Naive B cell (primary cell): Measurements from ENCODE around the gene ROCK2. TPM values are rescaled to one million over a fixed set of nuclear protein-coding genes. Genes with fewer than 3 reads are reported as not detected.

Source experiments
- ATAC-seq, 2 donors: fragments of 150-1000 bp; cut with Tn5 transposase; 2 replicates each; pipeline ENCODE4 v1.10.0; 2021; ENCODE audit warnings: low read depth in 2 of 2, mild to moderate bottlenecking in 2 of 2, moderate library complexity in 2 of 2
- DNase-seq: peaks from one replicate; pipeline ENCODE4 v3.0.0; 2022
- H3K27ac Mint-ChIP-seq, 6 donors: one replicate each; pipeline ENCODE4 v1.8.0; 2020 to 2022; ENCODE audit warnings: mild to moderate bottlenecking in 6 of 6, mixed read lengths in 6 of 6, moderate library complexity in 5 of 6, inconsistent platforms in 2 of 6
- H3K27me3 Mint-ChIP-seq, 3 donors: one replicate each; pipeline ENCODE4 v1.8.0; 2021 to 2022; ENCODE audit warnings: mixed read lengths in 3 of 3, mild to moderate bottlenecking in 1 of 3
- H3K36me3 Mint-ChIP-seq, 2 donors: one replicate each; pipeline ENCODE4 v1.8.0; 2020 to 2022; ENCODE audit warnings: mixed read lengths in 2 of 2, inconsistent platforms in 1 of 2, mild to moderate bottlenecking in 1 of 2
- H3K4me1 Mint-ChIP-seq, 3 donors: one replicate each; pipeline ENCODE4 v1.8.0; 2020 to 2022; ENCODE audit warnings: mixed read lengths in 3 of 3, inconsistent platforms in 1 of 3, mild to moderate bottlenecking in 1 of 3, moderate library complexity in 1 of 3
- H3K4me3 Mint-ChIP-seq, 8 donors: one replicate each; pipeline ENCODE4 v1.8.0; 2020 to 2022; ENCODE audit warnings: mild to moderate bottlenecking in 8 of 8, mixed read lengths in 8 of 8, moderate library complexity in 8 of 8, inconsistent platforms in 2 of 8
- H3K9me3 Mint-ChIP-seq, 7 donors: one replicate each; pipeline ENCODE4 v1.8.0; 2020 to 2022; ENCODE audit warnings: mixed read lengths in 7 of 7, mild to moderate bottlenecking in 5 of 7, inconsistent platforms in 2 of 7, moderate library complexity in 1 of 7
- polyA plus RNA-seq, 6 donors: library from polyadenylated mRNA; unstranded; fragments of 300-500 nt; fragmentation: Illumina TruSeq; gene quantifications; one replicate each; pipeline ENCODE4 v1.2.3, GENCODE V29; 2021; ENCODE audit warnings: low read depth in 6 of 6

ROCK2 gene
- polyA plus RNA-seq: 10 to 100 TPM in 3 of 6 donors, 1 to 10 TPM in 3; 3.2 to 21.2 (median 10.0) TPM

DNA sequence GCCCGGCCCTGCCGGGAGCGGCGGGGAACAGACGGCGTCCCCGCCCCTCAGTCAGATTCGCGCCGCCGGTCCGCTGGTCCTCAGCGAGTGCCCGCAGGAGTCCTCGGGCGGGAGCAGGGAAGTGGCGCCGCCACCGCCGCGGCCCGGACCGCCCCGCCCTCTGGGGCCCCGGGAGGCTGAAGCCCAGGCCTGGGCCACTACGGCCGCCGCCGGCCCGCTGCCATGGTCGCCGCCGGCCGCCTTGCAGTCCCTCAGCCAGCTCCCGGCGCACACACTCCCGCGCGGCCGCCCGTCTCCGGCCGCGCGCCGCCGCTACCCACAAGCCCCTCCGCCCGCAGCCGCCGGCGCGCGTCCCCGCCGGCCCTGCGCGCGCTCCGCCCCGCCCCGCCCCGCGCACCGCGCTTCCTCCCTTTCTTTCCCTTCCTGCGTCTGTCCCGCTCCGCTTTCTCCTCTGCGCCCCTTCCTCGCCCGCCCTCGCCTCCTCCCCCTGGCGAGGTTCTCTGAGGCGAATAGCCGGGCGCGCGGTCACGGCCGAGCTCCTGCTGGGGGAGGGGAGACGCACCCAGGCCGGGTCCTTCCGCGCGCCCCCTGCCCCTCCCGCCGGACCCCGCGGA is at the start of gene ROCK2:
Gene ROCK2, minus strand, starts transcription at position 295 of the 614 bp plus-strand sequence. CDS start 500 bp downstream, outside the sequence.
- peaks cover 17 to 27% (median 26%) of the 10 kb centered on the region in 3 donors for H3K4me1 Mint-ChIP-seq
- ATAC-seq (peak; percentile 67 to 71), DNase-seq (peak; percentile 63)
- no peaks in the 10 kb centered on the region for H3K27me3 Mint-ChIP-seq
- no peaks in the 10 kb centered on the region for H3K9me3 Mint-ChIP-seq
- H3K36me3 Mint-ChIP-seq: peaks cover 0 to 7% of the 10 kb centered on the region in 2 donors
- peak within 1 kb of the TSS; percentile 90 to 99 (median 98) for H3K4me3 Mint-ChIP-seq
- H3K27ac Mint-ChIP-seq: peak within 1 kb of the TSS; percentile 0 to 98 (median 90)

DNA sequence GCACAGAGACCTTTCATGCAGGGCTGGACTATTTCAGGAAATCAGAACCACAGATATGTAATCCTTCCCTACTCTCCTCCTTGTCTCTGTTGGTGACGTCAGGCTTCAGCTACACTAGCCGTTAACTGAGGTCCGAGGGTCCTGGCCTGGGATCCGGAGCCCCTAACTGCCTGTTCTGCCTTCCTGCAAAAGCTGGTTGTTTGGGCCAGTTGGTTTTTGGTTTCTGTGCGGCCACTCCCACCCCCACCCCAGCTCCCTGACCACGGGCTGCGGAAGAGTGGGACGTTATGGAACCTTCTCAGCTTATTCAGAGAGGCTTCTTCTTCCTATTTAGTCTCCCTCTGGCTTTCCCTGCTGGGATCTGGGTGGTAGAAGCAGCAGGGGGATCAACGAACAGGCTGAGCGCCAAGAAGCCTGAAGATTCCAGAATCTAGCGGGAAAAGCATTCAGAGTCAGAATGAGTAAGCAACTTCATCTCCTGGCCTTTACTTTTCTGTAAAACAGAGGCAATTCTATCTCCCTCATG is 49.3 kb upstream of the ROCK2 start:
- no peak overlapping the region for H3K27ac Mint-ChIP-seq
- peaks cover 4 to 13% (median 10%) of the 10 kb centered on the region in 3 donors for H3K27me3 Mint-ChIP-seq
- peak overlapping the region in 1 of 8 donors; percentile 7 for H3K4me3 Mint-ChIP-seq
- no peaks in the 10 kb centered on the region for H3K9me3 Mint-ChIP-seq
- no peaks in the 10 kb centered on the region for H3K4me1 Mint-ChIP-seq
- ATAC-seq (no peak), DNase-seq (no peak)
- H3K36me3 Mint-ChIP-seq: no peaks in the 10 kb centered on the region

DNA sequence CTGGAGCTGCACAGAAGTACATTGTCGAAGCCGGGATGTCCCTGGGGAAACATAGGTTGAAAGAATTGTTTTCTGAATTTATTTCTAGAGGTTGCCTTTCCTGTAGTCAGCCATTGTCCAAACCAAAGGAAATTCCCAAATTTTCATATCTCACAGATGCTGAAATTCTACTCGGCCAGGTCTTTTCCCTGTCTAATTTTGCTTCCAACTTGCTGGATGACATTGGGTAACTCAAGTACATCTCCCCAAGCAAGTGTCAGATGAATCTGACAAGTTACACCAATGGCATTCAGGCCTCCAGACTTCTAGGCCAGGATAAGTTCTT is 47.5 kb upstream of the ROCK2 start:
- ATAC-seq (no peak), DNase-seq (no peak)
- Mint-ChIP-seq H3K4me3 (no peak overlapping the region), H3K9me3 (no peaks in the 10 kb centered on the region), H3K4me1 (no peaks in the 10 kb centered on the region), H3K27ac (no peak overlapping the region), H3K36me3 (no peaks in the 10 kb centered on the region), H3K27me3 (peaks cover 0 to 7% (median 4%) of the 10 kb centered on the region in 3 donors)

DNA sequence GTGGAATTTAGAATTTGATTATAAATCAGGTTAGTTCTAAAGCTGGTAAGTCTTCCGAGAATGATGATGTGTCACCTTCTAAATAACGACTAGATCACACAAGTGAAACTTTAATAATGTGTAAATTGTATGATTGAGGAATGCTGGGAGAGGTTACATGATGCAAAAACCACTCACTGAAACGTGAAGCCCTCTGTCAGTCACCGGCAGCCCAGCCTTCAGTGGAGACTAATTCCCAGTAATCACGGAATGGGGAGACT is 45.9 kb upstream of the ROCK2 start:
- H3K9me3 Mint-ChIP-seq: no peaks in the 10 kb centered on the region
- no peak for ATAC-seq
- H3K27me3 Mint-ChIP-seq: peaks cover 0 to 7% (median 4%) of the 10 kb centered on the region in 3 donors

DNA sequence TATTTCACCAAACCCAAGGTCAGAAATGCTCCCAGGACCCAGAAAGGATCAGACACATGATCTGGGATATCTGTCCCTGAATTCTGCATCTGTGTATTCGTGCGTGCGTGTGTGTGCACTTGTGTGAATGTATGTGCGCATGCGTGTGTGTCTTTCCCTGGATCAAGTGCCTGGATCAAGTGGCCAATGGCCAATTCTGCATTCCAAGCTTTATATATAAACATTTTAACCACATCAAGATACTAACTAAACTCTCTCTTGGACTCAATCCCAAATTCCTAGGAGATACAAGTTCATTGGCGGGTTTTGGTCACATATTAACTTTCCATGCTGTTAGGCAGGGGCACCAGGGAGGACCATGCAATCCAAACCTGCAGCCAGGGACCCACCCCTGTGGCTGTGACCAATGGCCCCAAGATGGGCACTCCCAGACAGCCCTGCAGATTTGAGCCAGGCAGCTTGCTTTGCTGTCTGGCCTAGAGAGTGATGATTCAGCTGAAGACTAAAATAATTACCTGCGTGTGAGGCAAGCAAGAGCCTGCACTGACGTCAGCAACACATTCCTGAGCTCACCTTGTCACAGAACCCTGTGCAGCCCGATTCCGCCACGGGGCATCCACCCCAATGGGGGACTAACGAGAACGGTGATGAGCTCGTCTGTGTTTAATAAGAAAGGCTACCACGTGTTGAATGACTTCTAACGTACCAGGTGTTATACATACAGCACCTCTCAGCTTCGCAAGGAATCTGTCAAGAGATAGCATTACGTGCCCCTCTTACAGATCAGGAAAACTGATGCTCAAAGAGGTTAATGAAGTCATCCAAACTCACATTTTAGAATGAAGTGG is 45.3 kb upstream of the ROCK2 start:
- Mint-ChIP-seq H3K4me1 (no peaks in the 10 kb centered on the region), H3K27ac (no peak overlapping the region), H3K36me3 (no peaks in the 10 kb centered on the region), H3K27me3 (peaks cover 0 to 7% (median 4%) of the 10 kb centered on the region in 3 donors), H3K9me3 (no peaks in the 10 kb centered on the region), H3K4me3 (no peak overlapping the region)
- DNase-seq (no peak), ATAC-seq (no peak)

More for the DNA sequence above, 45.9 kb upstream of the ROCK2 start:
- DNase-seq: no peak
- Mint-ChIP-seq H3K4me3 (no peak overlapping the region), H3K36me3 (no peaks in the 10 kb centered on the region), H3K27ac (no peak overlapping the region), H3K4me1 (no peaks in the 10 kb centered on the region)

GRCh38 chr2:11389052-11389420 is 44.6 kb upstream of the ROCK2 start:
- ATAC-seq: no peak
- Mint-ChIP-seq H3K4me1 (no peaks in the 10 kb centered on the region), H3K36me3 (no peaks in the 10 kb centered on the region), H3K27ac (peak overlapping the region in 1 of 6 donors; percentile 37), H3K27me3 (peaks cover 0 to 7% (median 4%) of the 10 kb centered on the region in 3 donors), H3K9me3 (no peaks in the 10 kb centered on the region), H3K4me3 (no peak overlapping the region)
- DNase-seq: no peak

GRCh38 chr2:11388262-11389051 is 44.0 kb upstream of the ROCK2 start:
- H3K9me3 Mint-ChIP-seq: no peaks in the 10 kb centered on the region
- no peaks in the 10 kb centered on the region for H3K4me1 Mint-ChIP-seq
- no peaks in the 10 kb centered on the region for H3K36me3 Mint-ChIP-seq
- no peak overlapping the region for H3K27ac Mint-ChIP-seq
- peaks cover 0 to 7% (median 4%) of the 10 kb centered on the region in 3 donors for H3K27me3 Mint-ChIP-seq
- H3K4me3 Mint-ChIP-seq: no peak overlapping the region
- no peak for DNase-seq
- no peak for ATAC-seq

DNA sequence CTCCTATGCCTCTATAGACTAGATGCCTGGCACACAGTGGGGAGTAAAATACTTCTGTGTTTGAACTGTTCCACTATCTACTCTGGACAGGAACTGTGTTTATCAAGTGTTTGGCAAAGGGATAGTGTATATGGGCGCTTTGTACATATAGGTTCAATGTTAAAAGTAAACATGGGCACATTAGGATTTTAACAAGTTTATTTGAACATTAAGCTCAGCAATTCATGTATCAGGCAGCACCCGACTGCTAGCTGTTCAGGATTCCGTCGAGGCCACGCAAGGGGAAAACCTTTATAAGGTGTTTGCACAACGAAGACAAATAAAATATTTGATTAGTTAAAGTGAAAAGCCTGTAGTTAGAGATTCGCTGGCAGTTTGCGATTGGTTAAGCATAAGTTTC is 43.4 kb upstream of the ROCK2 start:
- DNase-seq (no peak), ATAC-seq (no peak)
- Mint-ChIP-seq H3K27me3 (peaks cover 0 to 7% (median 4%) of the 10 kb centered on the region in 3 donors), H3K9me3 (no peaks in the 10 kb centered on the region), H3K4me1 (no peaks in the 10 kb centered on the region), H3K27ac (no peak overlapping the region), H3K36me3 (no peaks in the 10 kb centered on the region), H3K4me3 (no peak overlapping the region)

DNA sequence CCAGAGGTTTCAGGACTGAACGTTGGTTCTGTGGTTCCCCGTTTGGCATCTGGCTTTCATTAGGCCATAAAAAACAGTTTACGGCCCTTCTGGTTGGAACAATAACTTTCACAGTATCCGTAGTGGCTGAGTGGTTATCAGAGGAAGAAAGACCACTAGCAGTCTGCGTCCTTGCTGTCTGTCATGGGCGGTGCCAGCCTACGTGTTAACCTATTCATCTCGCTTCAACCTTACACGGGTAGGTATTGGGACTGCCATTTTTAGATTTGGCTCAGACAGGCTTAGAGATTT is 42.6 kb upstream of the ROCK2 start:
- Mint-ChIP-seq H3K27ac (peak overlapping the region in 1 of 6 donors; percentile 37), H3K9me3 (no peaks in the 10 kb centered on the region), H3K4me1 (no peaks in the 10 kb centered on the region), H3K36me3 (no peaks in the 10 kb centered on the region), H3K27me3 (peaks cover 0 to 7% (median 4%) of the 10 kb centered on the region in 3 donors), H3K4me3 (no peak overlapping the region)
- DNase-seq (no peak), ATAC-seq (no peak)

DNA sequence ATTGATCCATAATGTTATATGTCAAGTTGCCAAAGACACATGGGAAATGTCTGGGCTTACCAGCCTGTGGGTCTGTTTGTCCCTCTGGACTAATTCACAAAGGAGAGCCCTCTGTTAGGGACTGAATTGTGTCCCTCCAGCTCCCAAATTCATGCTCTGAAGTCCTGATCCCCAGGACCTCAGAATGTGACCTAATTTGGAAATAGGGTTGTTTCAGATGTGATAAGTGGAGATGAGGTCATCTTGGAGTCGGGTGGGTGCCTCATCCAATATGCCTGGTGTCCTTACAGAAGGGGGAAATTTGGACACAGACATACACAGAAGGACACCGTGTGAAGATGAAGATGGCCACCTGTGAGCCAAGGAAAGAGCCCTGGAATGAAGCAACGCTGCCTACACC is 41.4 kb upstream of the ROCK2 start:
- DNase-seq (no peak), ATAC-seq (no peak)
- Mint-ChIP-seq H3K36me3 (no peaks in the 10 kb centered on the region), H3K4me1 (peaks cover 0 to 5% (median 4%) of the 10 kb centered on the region in 3 donors), H3K4me3 (no peak overlapping the region), H3K27ac (peak overlapping the region in 1 of 6 donors; percentile 57), H3K27me3 (peaks cover 0 to 4% (median 0%) of the 10 kb centered on the region in 3 donors), H3K9me3 (peaks cover 0 to 3% (median 0%) of the 10 kb centered on the region in 7 donors)

GRCh38 chr2:11385216-11385615 is 40.8 kb upstream of the ROCK2 start:
- peaks cover 0 to 4% (median 0%) of the 10 kb centered on the region in 3 donors for H3K27me3 Mint-ChIP-seq
- no peak overlapping the region for H3K4me3 Mint-ChIP-seq
- peaks cover 0 to 3% (median 0%) of the 10 kb centered on the region in 7 donors for H3K9me3 Mint-ChIP-seq
- H3K36me3 Mint-ChIP-seq: no peaks in the 10 kb centered on the region
- ATAC-seq (no peak), DNase-seq (no peak)
- no peak overlapping the region for H3K27ac Mint-ChIP-seq
- H3K4me1 Mint-ChIP-seq: peaks cover 0 to 7% (median 4%) of the 10 kb centered on the region in 3 donors

GRCh38 chr2:11379558-11379957 is 35.1 kb upstream of the ROCK2 start:
- Mint-ChIP-seq H3K4me1 (peaks cover 20 to 39% (median 25%) of the 10 kb centered on the region in 3 donors), H3K27me3 (no peaks in the 10 kb centered on the region), H3K4me3 (no peak overlapping the region), H3K9me3 (peaks cover 0 to 3% (median 0%) of the 10 kb centered on the region in 7 donors), H3K27ac (peak overlapping the region in 1 of 6 donors; percentile 19), H3K36me3 (no peaks in the 10 kb centered on the region)
- no peak for DNase-seq
- ATAC-seq: no peak

DNA sequence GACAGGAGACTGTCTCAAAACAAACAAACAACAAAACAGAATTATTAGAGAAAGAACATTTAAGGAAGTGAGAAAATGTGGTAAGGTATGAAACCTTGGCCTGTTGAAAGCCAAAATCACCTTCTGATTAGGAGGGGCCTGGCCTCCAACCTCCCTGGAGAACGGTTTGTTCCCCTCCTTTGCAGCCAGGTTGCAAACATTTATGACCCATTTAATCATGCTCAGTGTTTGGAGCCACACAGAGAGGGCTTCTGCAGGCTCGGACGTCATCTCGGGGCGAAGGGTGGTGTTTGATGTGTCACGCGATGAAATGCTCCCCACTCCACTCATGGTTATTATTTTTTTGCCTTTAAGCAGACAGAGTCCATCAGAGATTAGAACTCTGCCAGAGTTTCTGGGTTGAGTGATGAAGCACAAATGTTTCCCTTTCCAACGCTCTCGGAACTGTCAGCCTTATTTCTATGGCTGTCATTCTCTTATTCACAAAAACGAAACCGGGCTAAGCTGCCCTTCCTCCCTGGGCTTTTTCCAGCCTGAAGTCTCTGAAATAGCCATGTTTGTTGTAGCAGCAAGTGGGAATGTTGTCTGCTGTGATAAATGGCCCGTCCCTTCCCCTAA is 33.6 kb upstream of the ROCK2 start:
- H3K9me3 Mint-ChIP-seq: peaks cover 0 to 3% (median 0%) of the 10 kb centered on the region in 7 donors
- ATAC-seq (peak; percentile 82 to 84), DNase-seq (no peak)
- peak overlapping the region in 2 of 8 donors; percentile 9 to 65 for H3K4me3 Mint-ChIP-seq
- no peaks in the 10 kb centered on the region for H3K36me3 Mint-ChIP-seq
- no peaks in the 10 kb centered on the region for H3K27me3 Mint-ChIP-seq
- H3K4me1 Mint-ChIP-seq: peaks cover 34 to 51% (median 40%) of the 10 kb centered on the region in 3 donors
- peak overlapping the region in 4 of 6 donors; percentile 42 to 85 (median 60) for H3K27ac Mint-ChIP-seq
